Measurements from ENCODE around the gene HOATZ.
A peak's percentile ranks its signal among the peaks of the same experiment; 100 is the strongest.

HOATZ gene

DNA sequence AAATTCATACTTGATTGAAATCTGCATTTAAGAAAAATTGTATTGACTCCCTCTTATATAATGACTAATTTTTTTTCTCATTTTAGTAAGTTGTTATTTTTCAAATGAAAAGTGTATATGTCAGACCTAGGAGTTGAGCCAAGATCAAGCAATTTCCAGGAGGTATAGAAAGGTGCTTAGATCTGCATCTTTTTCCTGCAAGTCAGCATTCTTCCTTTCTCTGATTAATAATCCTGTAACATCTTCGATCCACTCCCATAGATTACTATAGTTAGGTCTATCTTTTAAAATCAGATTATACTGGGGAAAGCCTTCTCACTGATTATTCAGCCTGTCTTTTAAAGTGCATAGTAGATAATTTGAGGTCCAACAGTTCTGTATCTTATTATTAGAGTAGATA, 12.7 kb downstream of the HOATZ start:
- H3K4me3 ChIP-seq (ENCODE audit: low read depth, low read length): no peak overlapping the region
- DNase-seq (ENCODE audit: low read depth): no peak
- TF ChIP-seq, protein P1, sequence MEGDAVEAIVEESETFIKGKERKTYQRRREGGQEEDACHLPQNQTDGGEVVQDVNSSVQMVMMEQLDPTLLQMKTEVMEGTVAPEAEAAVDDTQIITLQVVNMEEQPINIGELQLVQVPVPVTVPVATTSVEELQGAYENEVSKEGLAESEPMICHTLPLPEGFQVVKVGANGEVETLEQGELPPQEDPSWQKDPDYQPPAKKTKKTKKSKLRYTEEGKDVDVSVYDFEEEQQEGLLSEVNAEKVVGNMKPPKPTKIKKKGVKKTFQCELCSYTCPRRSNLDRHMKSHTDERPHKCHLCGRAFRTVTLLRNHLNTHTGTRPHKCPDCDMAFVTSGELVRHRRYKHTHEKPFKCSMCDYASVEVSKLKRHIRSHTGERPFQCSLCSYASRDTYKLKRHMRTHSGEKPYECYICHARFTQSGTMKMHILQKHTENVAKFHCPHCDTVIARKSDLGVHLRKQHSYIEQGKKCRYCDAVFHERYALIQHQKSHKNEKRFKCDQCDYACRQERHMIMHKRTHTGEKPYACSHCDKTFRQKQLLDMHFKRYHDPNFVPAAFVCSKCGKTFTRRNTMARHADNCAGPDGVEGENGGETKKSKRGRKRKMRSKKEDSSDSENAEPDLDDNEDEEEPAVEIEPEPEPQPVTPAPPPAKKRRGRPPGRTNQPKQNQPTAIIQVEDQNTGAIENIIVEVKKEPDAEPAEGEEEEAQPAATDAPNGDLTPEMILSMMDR (conservative IDR thresholded peaks at IDR 0.05; ENCODE audit: low read depth, low read length): no peak

DNA sequence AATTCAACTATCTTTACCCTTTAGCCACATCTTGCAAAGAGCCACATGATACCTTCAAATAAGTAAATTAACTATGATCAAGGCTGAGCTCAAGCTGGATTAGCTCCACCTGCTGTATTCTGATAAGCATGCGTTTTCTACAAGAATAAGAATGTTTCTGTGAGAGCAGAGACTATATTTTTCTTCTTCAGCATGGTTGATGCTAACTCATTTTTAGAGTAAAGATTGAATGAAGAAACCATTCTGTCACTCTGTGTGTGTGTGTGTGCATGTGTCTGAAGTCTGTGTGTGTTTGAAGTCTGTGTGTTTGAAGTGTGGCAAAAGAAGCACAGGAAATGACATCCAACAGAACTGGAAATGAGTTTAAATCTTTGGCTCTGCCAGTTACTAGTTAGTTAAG, 14.0 kb downstream of the HOATZ start:
- TF ChIP-seq, protein P1 (conservative IDR thresholded peaks at IDR 0.05; ENCODE audit: low read depth, low read length): peak; percentile 33
- DNase-seq (ENCODE audit: low read depth): no peak
- H3K4me3 ChIP-seq (ENCODE audit: low read depth, low read length): no peak overlapping the region

DNA sequence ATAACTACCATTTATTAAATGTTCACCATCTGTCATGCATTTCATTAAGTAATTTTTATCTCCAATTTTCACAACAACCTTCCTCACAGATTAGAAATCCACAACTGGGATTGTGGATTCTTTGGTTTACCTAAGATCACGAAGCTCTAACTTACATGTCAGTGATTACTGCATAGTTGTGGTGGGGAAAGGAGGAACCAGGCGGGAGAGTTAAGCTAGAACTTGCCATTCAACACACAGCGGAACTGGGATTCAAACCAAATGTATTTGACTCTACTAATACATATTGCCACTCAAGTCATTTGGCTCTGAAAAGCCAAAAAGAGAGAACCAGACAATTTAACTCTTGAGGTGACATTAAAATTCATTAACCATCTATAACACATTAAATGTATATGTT, 15.5 kb downstream of the HOATZ start:
- TF ChIP-seq, protein P1 (conservative IDR thresholded peaks at IDR 0.05; ENCODE audit: low read depth, low read length): no peak
- H3K4me3 ChIP-seq (ENCODE audit: low read depth, low read length): no peak overlapping the region
- peak; percentile 59 for DNase-seq (ENCODE audit: low read depth)

- TF ChIP-seq, protein P1 (conservative IDR thresholded peaks at IDR 0.05; ENCODE audit: low read depth, low read length): no peak
- no peak for DNase-seq (ENCODE audit: low read depth)
Measured at GRCh38 chr11:111531136-111531535, 16.6 kb downstream of the HOATZ start.

DNA sequence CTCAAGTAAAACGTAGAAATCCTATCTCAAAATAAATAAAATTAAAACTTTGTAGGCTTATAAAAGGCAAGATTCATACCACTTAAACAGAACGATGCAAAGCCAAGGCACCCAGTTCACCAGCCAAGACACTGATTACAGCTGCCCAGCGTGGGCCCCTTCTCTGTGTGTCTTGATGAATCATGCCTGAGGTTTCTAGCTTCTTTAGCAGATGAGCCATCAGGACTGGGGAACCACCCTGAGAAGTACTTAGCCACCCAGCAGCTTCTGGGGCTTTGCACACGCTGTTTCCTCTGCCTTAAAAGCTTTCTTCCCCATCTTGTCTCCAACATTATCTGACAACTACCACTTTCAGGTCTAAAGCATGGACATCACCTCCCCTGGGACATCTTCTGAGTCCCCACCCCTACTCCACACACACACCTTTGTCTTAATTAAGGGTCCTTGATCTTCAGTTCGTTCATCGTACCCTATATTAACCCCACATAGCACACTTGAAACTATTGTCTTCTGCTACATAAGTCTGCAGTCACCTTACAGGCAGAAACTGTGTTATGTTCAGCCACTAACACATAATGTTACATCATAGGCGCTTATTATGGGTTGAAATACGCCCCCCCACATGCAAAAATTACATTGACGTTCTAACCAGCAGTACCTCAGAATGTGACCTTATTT, 17.2 kb downstream of the HOATZ start:
- DNase-seq (ENCODE audit: low read depth): peak; percentile 93
- TF ChIP-seq, protein P1 (conservative IDR thresholded peaks at IDR 0.05; ENCODE audit: low read depth, low read length): no peak
- H3K4me3 ChIP-seq (ENCODE audit: low read depth, low read length): no peak overlapping the region

More at GRCh38 chr11:111531136-111531535, 16.6 kb downstream of the HOATZ start:
- no peak overlapping the region for H3K4me3 ChIP-seq (ENCODE audit: low read depth, low read length)

DNA sequence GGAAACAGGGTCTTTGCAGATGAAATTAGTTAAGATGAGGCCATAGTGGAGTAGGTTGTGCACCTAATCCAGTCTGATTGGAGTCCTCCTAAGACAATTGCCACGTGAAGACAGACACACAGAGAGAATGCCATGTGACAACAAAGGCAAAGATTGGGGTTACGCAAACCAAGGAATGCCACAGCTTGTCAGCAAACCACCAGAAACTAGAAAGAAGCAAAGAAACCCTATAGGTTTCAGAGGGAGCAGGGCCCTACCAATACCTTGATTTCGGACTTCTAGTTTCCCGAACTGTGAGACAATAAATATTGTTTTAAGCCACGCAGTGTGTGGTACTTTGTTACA, 17.8 kb downstream of the HOATZ start:
- H3K4me3 ChIP-seq (ENCODE audit: low read depth, low read length): no peak overlapping the region
- TF ChIP-seq, protein P1 (conservative IDR thresholded peaks at IDR 0.05; ENCODE audit: low read depth, low read length): no peak
- DNase-seq (ENCODE audit: low read depth): no peak

GRCh38 chr11:111535281-111535680, 20.7 kb downstream of the HOATZ start:
- TF ChIP-seq, protein P1 (conservative IDR thresholded peaks at IDR 0.05; ENCODE audit: low read depth, low read length): no peak
- no peak for DNase-seq (ENCODE audit: low read depth)
- no peak overlapping the region for H3K4me3 ChIP-seq (ENCODE audit: low read depth, low read length)
